CD4-positive, alpha-beta T cell treated with Interleukin-21 for 1 hour (primary cell): ENCODE results near the gene SULT1B1.

Source experiments
- DNase-seq: peaks from one replicate; pipeline ENCODE4 v3.0.0-alpha.2; 2020

SULT1B1 gene

GRCh38 chr4:69684804-69685203 is 75.6 kb downstream of the SULT1B1 start:
- DNase-seq = no peak
